ENCODE data around the gene MFSD12.

DNA sequence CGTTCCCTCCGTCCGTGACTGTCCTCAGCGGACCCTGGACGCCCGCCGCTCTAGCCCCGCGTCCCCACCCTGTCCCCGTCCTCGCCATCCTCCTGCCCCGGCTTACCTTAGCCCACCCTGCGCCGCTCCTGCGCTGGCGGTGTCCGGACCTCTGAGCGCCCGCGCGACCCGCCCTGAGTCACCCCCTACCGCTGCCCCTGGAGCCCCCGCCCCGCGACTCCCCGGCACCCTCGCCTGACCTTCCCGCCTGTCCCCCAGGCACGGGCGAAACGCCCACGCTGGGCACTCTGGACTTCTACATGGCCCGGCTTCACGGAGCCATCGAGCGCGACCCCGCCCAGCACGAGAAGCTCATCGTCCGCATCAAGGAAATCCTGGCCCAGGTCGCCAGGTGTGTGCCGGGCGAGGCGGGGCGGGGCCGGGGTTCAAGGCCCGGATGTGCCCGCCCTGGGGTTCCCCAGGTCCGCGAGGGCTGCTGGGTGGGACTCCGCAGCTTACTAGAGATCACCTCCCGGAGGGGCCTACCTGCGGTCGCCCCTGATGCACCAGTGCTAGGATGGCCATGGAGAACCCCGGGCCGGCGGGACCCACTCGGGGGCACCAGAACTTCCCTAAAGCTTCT lies 20.4 kb upstream of the MFSD12 start:
- TF ChIP-seq POLR2A (IDR thresholded peaks at IDR 0.05) (no peak), POLR2AphosphoS5 (IDR thresholded peaks at IDR 0.05) (no peak)
- TF ChIP-seq, protein P1, sequence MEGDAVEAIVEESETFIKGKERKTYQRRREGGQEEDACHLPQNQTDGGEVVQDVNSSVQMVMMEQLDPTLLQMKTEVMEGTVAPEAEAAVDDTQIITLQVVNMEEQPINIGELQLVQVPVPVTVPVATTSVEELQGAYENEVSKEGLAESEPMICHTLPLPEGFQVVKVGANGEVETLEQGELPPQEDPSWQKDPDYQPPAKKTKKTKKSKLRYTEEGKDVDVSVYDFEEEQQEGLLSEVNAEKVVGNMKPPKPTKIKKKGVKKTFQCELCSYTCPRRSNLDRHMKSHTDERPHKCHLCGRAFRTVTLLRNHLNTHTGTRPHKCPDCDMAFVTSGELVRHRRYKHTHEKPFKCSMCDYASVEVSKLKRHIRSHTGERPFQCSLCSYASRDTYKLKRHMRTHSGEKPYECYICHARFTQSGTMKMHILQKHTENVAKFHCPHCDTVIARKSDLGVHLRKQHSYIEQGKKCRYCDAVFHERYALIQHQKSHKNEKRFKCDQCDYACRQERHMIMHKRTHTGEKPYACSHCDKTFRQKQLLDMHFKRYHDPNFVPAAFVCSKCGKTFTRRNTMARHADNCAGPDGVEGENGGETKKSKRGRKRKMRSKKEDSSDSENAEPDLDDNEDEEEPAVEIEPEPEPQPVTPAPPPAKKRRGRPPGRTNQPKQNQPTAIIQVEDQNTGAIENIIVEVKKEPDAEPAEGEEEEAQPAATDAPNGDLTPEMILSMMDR (IDR thresholded peaks at IDR 0.05), result no peak
